SK-MEL-5 (cell line): Measurements from ENCODE around the gene DGKB. TPM values are rescaled to one million over a fixed set of nuclear protein-coding genes. Genes with fewer than 3 reads are reported as not detected.

ENCODE experiments used
- DNase-seq: peaks from one replicate; pipeline ENCODE4 v3.0.0-alpha.2; 2016; ENCODE audit warnings: low read depth, low spot score
- in situ Hi-C: cut with HindIII; loops from 2 replicates; pipeline ENCODE4 v1.10.0; 2016; ENCODE audit warnings: low sequenced_read_pairs, high pct_unique_total_duplicates, low pct_unique_long_range_greater_than_20kb
- total RNA-seq: library from RNA; depleted of rRNA; stranded (reverse); fragments of >200 nt; shearing (Covaris generic); gene quantifications from 2 replicates; pipeline ENCODE4 v1.2.3, GENCODE V29; 2014

The DGKB gene
- total RNA-seq, 1 experiment from 2014 or later: 0.16 TPM

GRCh38 chr7:14875941-14876587, 26.5 kb downstream of the DGKB start:
- no peak for DNase-seq
- in situ Hi-C loops: no loop called here

DNA sequence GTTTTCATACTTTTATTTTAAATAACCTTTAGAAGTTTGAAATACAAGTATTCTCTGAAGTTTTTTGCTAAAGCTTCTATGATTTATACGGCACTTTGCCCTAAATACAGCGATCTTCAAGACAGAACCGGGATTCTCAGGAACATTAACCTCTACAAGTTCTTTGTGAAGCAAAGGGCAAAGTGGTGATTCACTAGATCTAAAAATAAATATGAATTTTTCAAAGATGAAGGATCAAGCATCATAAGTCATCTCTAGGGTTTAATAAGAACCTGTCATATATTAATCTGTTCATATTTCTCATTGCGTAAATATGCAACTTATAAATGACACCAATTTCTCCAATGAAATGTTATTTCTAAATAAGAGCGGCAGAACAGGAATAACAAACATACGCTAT, 30.7 kb downstream of the DGKB start:
- in situ Hi-C loops: no loop called here
- DNase-seq: no peak

DNA sequence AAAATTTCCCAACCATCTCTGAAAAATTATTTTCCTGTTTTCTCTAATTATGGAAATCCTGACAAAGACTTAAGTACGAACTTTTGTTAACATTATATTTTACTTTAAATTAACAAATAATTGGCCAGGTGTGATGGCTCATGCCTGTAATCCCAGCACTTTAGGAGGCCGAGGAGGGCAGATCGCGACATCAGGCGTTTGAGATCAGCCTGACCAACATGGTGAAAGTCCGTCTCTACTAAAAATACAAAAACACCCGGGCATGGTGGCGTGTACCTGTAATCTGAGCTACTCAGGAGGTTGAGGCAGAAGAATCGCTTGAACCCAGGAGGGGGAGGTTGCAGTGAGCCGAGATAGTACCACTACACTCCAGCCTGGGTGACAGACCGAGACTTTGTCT, 32.2 kb downstream of the DGKB start:
- in situ Hi-C loops: no loop called here

DNA sequence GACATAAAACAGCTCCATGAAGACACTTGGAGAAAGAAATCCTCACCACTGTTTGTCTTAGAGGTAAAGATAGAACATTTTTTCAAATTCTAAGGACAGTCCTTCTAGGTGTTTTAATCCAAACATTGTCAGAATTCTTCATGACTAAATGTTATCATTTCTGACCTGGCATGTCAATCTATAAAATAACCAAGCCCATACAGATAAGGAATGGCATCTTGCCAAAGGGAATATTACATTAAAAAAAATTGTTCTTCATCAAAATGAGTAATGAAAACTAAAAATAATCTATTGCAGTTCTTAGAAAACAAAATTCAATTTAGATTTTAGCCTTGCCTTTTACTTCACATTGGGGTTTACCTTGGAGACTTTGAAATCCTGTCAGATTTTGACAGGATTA, 33.6 kb downstream of the DGKB start:
- in situ Hi-C loops: no loop called here
- DNase-seq: no peak

More for the DNA sequence above, 32.2 kb downstream of the DGKB start:
- DNase-seq: no peak

DNA sequence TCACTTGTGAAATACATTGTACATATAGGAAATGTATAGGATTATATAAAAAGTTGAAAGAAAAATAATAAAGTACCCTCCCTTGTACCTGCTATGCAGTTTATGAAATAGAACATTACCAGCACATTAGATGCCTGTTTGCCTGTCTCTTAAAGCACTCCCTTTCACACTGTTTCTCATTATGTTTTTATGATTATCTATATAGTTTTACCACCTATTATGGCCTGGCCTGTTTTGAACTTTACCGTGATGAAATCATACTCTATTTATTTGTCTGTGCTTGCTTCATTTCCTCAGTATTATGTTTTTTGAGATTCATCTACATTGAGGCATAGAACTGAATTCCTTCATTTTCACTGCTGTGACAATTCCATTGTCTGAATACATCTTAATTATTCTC, 41.1 kb downstream of the DGKB start:
- in situ Hi-C loops: no loop called here

DNA sequence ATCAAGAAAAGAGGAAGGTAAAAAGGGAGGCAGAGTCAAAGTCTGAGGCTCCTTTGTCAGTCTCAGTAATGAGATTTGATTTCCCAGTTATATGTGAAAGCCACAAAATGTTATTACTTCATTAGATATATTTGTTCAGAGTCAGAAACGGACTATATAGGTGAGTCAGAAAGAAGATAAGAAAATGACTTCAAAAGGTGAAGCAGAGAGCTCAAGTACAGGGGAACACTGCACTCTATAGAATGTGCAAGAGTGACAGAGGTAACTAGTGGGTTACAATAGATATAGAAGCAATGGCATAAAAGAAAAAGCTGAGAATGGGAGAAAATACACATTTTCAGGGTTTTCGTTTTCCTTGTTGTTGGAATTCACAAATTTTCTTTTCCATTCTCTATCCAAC, 43.3 kb downstream of the DGKB start:
- DNase-seq: no peak
- in situ Hi-C loops: no loop called here

More for the DNA sequence above, 41.1 kb downstream of the DGKB start:
- DNase-seq: no peak

DNA sequence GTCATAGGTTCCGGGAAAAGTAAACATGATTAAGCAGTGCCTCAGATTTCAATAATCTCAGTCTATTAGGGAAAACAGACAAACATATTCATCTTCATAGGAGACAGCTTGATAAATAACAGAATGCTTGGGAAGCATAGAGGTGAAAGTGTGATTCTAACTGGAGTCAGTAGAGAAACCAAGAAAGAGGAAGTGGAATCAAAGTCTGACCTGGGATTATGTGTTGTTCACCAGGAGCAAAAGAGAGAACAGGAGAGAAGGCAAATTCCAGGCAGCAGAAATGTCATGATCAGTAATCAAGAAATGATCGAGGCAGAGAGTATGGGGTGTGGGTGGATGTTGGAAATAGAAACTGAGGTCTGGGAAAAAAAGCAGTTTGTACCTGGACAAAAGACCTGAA, 43.7 kb downstream of the DGKB start:
- in situ Hi-C loops: no loop called here
- DNase-seq: no peak

DNA sequence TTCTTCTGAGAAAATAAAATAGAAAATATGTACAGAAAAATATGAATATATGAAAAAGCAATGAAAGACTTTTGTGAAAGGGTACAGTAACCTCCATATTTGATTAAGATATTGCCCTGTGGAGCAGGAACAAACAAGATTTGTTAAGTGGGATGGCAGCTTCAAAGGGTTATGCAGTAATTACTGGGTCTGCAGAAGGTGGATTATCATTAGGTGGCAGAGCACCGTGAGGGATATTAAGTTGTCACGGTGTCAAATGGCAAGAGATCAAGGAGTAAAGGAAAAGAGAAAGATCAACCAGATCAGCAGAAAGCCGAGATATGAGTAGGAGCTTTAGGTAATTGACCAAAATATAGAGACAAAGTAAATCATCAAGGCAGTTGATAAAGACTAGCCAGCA, 44.1 kb downstream of the DGKB start:
- in situ Hi-C loops: no loop called here
- no peak for DNase-seq

GRCh38 chr7:14855033-14855794, 47.3 kb downstream of the DGKB start:
- DNase-seq: no peak
- in situ Hi-C loops: no loop called here

- in situ Hi-C loops: no loop called here
- DNase-seq: no peak
Measured at GRCh38 chr7:14854471-14854870, 48.1 kb downstream of the DGKB start.

- DNase-seq: peak; percentile 10
- in situ Hi-C loops: no loop called here
Measured at GRCh38 chr7:14851610-14852009, 50.9 kb downstream of the DGKB start.

DNA sequence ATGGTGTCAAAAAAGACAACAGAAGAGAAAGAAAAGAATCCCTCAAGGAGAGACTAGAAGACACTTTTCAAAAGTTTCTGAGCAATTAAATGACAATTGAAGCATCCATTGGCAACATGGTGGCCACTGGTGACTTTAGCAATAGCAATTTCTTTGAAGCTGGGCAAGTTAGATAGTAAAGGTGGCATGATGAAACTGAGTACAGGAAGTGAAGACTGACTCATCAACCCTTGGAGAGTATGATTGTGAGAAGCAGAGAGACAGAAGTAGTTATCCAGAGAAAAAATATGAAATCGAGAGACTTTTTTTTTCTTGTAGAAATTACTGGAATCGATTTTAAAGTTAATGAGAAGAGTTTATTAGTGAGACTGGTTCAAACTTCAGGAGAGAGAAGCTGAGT, 52.5 kb downstream of the DGKB start:
- in situ Hi-C loops: no loop called here
- DNase-seq: no peak

DNA sequence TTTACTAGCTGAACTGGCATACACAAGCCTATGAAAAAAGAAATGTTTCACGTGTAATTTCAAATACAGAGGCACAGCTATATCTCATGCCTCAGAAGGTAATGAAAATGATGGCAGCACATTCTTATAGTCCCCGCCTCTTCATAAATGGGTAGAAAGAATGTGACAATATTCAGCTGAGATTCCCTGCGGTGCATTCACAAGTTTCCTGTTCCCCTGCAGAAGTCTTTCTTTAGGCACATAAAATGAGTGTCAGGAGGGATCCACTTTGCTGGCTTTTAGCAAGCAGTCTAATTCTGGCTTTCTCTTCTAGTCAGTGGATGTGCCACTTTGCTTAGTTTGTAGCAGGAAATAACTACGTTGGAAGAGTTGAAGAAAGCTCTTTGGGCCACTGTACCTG, 56.1 kb downstream of the DGKB start:
- no peak for DNase-seq
- in situ Hi-C loops: no loop called here

DNA sequence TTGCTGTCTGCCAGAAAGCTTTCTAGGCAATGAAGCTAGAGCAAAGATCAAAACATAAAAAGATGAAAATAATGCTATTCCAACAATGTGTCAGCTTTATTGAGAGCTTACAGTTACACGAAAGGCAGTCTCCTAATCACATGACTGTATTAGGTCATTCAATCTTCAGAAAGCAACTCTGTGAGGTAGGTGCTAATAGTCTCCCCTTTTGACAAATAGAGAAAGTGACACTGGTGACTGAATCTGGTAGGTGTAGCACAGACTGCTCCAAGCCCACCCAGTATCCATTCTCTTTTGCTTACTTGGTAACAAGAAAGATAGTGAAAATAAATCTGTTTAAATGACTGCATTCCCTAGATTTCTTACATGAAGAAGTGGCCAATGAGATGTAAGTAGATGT, 58.8 kb downstream of the DGKB start:
- no peak for DNase-seq
- in situ Hi-C loops: no loop called here

- in situ Hi-C loops: no loop called here
- no peak for DNase-seq
Measured at GRCh38 chr7:14842523-14842922, 60.0 kb downstream of the DGKB start.

DNA sequence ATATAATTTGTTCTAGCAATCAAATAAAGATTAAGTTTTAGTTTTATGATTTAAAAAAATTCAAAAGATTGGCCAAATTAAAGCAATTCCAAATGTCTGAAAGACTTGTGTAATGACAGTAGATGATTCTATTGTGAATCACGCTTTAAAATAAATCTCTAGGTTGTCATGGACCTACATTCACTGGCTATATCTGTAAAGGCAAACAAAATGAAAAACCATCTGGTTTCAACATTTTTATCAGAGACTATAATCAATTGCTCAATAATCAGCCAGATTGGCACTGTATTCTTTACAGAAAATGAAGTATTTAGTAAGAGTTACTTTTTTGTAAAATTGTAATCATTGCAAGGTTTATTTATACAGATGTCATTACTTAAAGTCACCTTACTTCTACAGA, 60.7 kb downstream of the DGKB start:
- no peak for DNase-seq
- in situ Hi-C loops: no loop called here

DNA sequence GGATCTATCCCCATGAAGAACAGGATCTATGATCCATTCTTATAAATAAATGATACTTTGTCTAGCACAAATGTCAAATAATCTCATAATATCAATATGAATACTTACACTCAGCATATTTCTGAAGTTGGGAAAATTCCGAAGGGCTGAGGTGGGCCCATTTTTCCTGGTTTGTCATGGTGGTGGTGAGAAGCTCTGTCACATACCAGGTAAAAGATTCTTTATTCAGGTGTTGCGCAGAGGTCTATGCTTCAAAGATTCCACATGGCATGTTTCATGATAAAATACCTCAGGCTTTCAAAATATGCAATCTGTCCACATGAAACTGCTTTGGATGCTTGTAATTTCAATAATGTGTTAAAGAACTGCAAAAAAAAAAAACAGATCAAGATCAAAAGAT, 61.5 kb downstream of the DGKB start:
- DNase-seq: no peak
- in situ Hi-C loops: no loop called here

DNA sequence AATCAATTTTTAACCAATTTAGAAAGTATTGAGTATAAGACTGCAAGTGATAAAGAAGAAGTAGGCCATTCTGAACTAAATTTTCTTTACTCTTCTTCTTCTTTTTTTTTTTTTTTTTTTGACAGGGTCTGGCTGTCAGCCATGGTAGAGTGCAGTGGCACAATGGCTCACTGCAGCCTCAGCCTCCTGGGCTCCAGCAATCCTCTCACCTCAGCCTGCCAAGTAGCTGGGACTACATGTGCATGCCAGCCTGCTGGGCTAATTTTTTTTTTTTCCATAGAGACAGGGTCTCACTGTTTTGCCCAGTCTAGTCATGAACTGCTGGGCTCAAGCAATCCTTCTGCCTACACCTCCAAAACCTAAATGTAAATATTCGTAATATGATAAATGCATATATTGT, 63.2 kb downstream of the DGKB start:
- in situ Hi-C loops: no loop called here
- no peak for DNase-seq

GRCh38 chr7:14837216-14837615, 65.3 kb downstream of the DGKB start:
- in situ Hi-C loops: no loop called here
- DNase-seq: no peak
